GM21526 (cell line): ENCODE measurements around the gene FARP2.

Experiments used
- ATAC-seq: cut with Tn5 transposase; IDR thresholded peaks from one replicate; pipeline ENCODE4 v1.9.1; 2021; ENCODE audit warnings: moderate library complexity; ENCODE audit not compliant: unreplicated experiment, low FRiP score

The FARP2 gene

DNA sequence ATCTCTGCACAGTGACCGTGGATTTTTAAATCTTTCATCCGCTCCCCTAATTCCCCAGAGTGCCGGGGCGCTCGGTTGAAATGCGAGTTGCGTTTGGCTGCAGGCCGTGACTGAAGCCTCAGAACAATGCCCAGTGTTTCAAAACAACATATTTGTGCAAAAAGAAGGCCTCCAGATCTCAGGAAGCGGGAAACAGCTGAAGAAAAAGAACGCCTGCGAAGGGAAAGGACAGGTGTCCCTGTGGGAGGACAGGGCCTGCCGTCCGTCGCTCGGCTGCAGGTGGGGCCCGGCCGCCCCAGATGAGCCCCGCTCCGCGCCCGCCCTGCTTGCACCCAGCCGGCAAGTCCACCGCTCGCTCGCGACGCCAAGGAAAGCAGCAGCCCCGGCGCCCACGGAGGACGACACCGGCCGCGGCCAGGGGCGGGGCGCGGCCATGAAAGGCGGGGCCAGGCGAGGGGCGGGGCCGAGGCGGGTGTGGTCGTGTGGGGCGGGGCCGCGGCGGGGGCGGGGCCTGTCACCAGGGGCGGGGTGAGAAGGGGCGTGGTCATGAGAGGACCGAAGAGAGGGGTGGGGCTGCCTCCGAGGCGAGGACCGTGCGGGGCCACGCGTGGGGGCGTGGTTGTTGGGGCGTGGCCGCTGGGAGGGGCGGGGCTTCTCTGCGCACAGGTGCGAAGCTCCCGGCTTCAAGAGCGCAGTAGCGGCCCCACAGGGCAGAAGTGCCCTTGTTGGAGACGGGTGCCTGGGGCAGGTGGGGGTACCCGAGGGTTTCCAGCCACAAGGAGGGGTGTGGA lies 184.9 kb downstream of the FARP2 start:
- no peak for ATAC-seq

DNA sequence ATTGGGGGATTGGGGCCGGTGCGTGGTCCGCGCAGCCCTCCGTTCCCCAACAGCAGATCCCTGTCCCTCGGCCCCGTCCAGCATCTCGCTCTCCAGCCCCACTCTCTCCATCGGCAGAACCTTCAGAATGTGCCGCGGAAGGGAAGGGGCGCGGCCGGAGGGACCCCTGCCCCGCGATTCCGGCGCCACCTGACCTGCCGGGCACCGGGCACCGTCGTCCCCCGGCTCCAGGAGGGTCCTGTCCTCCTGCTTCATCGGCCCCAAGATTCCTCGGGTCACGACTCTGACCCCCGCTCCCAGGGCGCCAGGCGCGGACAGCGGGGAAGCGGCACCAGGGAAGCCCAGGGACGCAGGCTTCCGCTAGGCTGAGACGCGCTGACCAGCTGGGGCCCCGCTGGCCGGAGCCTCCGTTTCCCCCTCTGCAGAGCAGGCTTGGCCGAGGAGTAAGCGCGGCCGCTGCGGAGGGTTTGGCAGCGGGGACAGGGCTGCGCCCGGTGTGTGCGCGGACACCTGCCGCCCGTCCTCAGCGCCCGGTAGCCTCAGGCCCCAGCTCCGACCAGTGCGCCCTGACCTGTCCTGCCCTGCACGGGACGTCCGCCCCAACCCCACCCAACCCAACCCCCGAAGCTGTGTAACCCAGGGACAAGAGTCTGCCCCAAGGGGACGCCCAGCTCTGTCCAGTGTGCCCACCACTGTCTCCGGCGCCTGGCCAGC lies 185.6 kb downstream of the FARP2 start:
- ATAC-seq = no peak

DNA sequence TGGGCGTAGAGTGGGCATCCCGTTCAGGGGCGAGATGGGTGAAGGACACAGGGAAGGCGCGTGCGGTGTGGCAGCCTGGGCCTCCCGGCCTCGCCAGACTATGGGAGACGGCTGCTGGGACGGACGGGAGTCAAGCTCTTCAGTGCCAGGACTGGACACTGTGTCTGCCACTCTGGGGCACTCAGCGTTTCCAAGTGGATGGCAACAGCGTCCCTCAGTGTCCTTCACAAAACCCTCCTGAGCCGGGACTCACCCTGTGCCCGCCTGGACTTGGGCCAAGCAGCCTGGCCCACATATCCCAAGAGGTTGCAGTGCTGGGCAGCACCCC lies 186.2 kb downstream of the FARP2 start:
- ATAC-seq = no peak
